Osteoblast (primary cell): ENCODE measurements around the gene EIF2S1. TPM values are rescaled to one million over a fixed set of nuclear protein-coding genes. Genes with fewer than 3 reads are reported as not detected.

Experiments used
- DNase-seq: peaks from one replicate; pipeline ENCODE4 v3.0.0; 2011; ENCODE audit warnings: low spot score, mixed read lengths; ENCODE audit not compliant: insufficient read length; ENCODE audit errors: missing footprints
- H2AFZ ChIP-seq: 2 replicates; pipeline ENCODE4 v1.6.0; 2011; ENCODE audit warnings: mild to moderate bottlenecking, low read length
- H3K27ac ChIP-seq: 2 replicates; pipeline ENCODE4 v1.5.1; 2011; ENCODE audit warnings: mild to moderate bottlenecking, low read depth, low read length, moderate library complexity
- H3K27me3 ChIP-seq: 2 replicates; pipeline ENCODE4 v1.6.0; 2012; ENCODE audit warnings: mild to moderate bottlenecking, control low read depth, inconsistent platforms, low read length, moderate library complexity; ENCODE audit not compliant: insufficient read depth
- H3K36me3 ChIP-seq: 2 replicates; pipeline ENCODE4 v1.5.1; 2011; ENCODE audit warnings: mild to moderate bottlenecking, low read length, control low read depth, moderate library complexity; ENCODE audit not compliant: insufficient read depth
- H3K4me1 ChIP-seq: 2 replicates; pipeline ENCODE4 v1.5.1; 2011; ENCODE audit warnings: mild to moderate bottlenecking, low read length, control low read depth, moderate library complexity; ENCODE audit not compliant: insufficient read depth
- H3K4me2 ChIP-seq: 2 replicates; pipeline ENCODE4 v1.6.0; 2011; ENCODE audit warnings: mild to moderate bottlenecking, low read length; ENCODE audit not compliant: insufficient read depth
- H3K4me3 ChIP-seq: fragments of 200-600 bp; sonication (generic); 3 replicates; pipeline ENCODE4 v1.5.1; 2012; ENCODE audit warnings: mild to moderate bottlenecking, low read length, inconsistent platforms; ENCODE audit not compliant: insufficient read depth
- H3K79me2 ChIP-seq: 2 replicates; pipeline ENCODE4 v1.6.0; 2012; ENCODE audit warnings: mild to moderate bottlenecking, low read length, control low read depth, inconsistent platforms; ENCODE audit not compliant: insufficient read depth
- H3K9me3 ChIP-seq: 2 replicates; pipeline ENCODE4 v1.5.1; 2011; ENCODE audit warnings: low read depth, low read length, control low read depth
- H4K20me1 ChIP-seq: 2 replicates; pipeline ENCODE4 v1.6.0; 2012; ENCODE audit warnings: mild to moderate bottlenecking, low read length, control low read depth; ENCODE audit not compliant: insufficient read depth
- total RNA-seq: library from RNA; depleted of rRNA; stranded (reverse); fragments of >200 nt; gene quantifications from 2 replicates; pipeline ENCODE4 v1.2.3, GENCODE V29; 2012
- TF ChIP-seq, protein P1 (sequence below): IDR thresholded peaks from 2 replicates; pipeline ENCODE4 v1.5.1; 2011; ENCODE audit warnings: mild to moderate bottlenecking, low read depth, low read length, moderate library complexity; ENCODE audit errors: extremely low read depth

The EIF2S1 gene
- total RNA-seq, 1 donor: 152 TPM

DNA sequence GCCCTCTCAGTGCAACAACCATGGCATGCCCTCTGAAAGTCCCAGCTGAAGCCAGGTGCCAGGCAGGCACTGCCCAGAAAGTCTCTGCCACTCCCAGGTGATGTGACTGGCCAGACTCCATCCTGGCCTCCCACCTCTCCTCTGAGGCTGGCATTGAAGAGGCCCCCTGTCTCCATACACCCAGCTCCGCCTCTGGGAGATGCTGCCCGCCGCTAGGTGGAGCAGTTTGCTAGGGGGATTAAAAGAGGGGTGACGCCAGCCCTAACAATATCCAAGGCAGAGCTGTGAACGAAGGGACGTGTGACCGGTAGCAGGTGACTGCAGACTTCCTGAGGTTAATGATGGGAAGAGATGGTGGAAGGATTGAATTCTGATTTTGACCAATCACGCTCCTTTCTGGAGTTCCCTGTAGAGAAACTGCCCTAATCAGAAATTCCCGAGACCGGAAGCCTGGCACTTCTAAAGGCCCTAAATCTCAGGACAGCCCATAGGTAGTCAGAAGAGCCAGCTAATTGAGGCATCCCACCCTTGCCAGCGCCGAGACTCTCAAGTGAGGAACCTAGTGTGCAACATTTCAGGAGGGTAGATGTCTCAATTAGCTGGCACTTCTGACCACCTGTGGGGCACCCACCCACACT is 60.1 kb downstream of the EIF2S1 start:
- H3K4me2 ChIP-seq: no peak overlapping the region
- H3K27ac ChIP-seq: no peak overlapping the region
- H2AFZ ChIP-seq: no peak overlapping the region
- H3K9me3 ChIP-seq: no peaks in the 10 kb centered on the region
- H3K4me1 ChIP-seq: peaks cover 2% of the 10 kb centered on the region
- no peaks in the 10 kb centered on the region for H4K20me1 ChIP-seq
- H3K27me3 ChIP-seq: peaks cover 3% of the 10 kb centered on the region
- no peaks in the 10 kb centered on the region for H3K36me3 ChIP-seq
- DNase-seq: no peak
- TF ChIP-seq, protein P1, sequence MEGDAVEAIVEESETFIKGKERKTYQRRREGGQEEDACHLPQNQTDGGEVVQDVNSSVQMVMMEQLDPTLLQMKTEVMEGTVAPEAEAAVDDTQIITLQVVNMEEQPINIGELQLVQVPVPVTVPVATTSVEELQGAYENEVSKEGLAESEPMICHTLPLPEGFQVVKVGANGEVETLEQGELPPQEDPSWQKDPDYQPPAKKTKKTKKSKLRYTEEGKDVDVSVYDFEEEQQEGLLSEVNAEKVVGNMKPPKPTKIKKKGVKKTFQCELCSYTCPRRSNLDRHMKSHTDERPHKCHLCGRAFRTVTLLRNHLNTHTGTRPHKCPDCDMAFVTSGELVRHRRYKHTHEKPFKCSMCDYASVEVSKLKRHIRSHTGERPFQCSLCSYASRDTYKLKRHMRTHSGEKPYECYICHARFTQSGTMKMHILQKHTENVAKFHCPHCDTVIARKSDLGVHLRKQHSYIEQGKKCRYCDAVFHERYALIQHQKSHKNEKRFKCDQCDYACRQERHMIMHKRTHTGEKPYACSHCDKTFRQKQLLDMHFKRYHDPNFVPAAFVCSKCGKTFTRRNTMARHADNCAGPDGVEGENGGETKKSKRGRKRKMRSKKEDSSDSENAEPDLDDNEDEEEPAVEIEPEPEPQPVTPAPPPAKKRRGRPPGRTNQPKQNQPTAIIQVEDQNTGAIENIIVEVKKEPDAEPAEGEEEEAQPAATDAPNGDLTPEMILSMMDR: peak; percentile 55
- no peaks in the 10 kb centered on the region for H3K79me2 ChIP-seq
- H3K4me3 ChIP-seq: no peak overlapping the region

DNA sequence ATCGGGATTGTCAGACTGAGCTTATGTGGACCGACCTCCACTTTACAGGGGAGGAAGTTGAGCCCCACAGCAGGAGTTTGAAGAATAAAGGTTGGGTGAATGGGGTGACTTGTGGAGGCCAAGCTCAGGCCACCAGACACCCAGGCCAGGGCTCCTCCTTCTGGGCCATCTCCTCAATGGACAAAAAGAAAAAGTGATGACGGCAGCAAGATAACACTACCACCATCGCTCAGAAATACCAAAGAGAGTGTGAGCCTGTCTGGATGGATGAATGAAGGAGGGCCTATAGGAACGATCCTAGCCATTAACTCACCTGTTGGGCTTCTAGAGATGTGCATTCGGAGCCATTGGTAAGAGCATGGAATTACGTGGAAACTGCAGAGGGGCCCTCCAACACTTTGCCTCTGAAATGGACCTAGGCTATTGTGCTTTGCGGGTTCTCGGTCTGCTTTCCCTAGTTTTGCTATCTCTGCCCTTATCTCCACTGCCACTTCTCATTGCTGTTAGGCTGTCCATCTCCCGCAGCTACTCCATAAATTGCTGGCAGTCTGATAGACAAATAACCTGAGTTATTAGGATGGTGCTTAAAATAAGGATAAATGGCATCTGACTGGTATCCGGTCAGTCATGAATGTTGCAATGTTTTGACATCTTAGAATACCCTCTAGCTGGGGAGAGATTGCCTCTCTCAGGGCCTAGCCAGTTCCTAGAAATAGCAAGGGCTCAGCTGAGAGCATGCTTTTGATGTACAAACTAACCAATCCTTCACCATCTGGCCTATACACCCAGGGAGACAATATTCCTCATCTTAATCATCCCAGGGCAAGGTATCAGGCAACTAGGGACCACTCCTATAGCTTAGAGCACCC is 61.5 kb downstream of the EIF2S1 start:
- no peak overlapping the region for H3K4me3 ChIP-seq
- H3K27me3 ChIP-seq: peaks cover 3% of the 10 kb centered on the region
- no peaks in the 10 kb centered on the region for H3K9me3 ChIP-seq
- no peak overlapping the region for H3K27ac ChIP-seq
- H2AFZ ChIP-seq: no peak overlapping the region
- no peaks in the 10 kb centered on the region for H3K36me3 ChIP-seq
- no peak overlapping the region for H3K4me2 ChIP-seq
- TF ChIP-seq, protein P1: no peak
- no peak for DNase-seq
- H3K4me1 ChIP-seq: peaks cover 2% of the 10 kb centered on the region
- no peaks in the 10 kb centered on the region for H3K79me2 ChIP-seq
- no peaks in the 10 kb centered on the region for H4K20me1 ChIP-seq

DNA sequence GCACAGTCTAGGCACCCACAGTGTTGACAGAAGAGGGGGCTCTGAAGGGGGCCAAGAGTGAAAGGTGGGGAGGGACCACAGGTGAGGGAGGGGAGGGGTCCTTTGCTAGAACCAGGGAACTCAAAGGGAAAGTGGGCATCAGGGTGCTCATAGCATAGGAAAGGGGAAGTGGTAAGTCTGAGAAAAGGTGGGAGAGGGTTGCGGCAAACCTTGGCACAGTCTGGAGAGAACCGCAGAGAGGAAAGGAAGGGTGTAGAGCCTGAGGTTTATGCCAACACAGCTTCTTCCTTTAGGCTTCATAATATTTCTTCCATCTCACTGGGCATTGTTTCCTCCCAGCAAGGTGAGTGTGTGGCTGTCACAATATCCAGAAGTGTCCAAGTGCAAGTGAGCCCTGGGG is 63.3 kb downstream of the EIF2S1 start:
- peaks cover 3% of the 10 kb centered on the region for H3K27me3 ChIP-seq
- H3K4me2 ChIP-seq: no peak overlapping the region
- TF ChIP-seq, protein P1: no peak
- no peak for DNase-seq
- no peak overlapping the region for H3K27ac ChIP-seq
- H2AFZ ChIP-seq: no peak overlapping the region
- no peaks in the 10 kb centered on the region for H3K9me3 ChIP-seq
- no peak overlapping the region for H3K4me3 ChIP-seq
- H3K36me3 ChIP-seq: no peaks in the 10 kb centered on the region
- no peaks in the 10 kb centered on the region for H3K79me2 ChIP-seq
- H3K4me1 ChIP-seq: peaks cover 6% of the 10 kb centered on the region
- no peaks in the 10 kb centered on the region for H4K20me1 ChIP-seq

DNA sequence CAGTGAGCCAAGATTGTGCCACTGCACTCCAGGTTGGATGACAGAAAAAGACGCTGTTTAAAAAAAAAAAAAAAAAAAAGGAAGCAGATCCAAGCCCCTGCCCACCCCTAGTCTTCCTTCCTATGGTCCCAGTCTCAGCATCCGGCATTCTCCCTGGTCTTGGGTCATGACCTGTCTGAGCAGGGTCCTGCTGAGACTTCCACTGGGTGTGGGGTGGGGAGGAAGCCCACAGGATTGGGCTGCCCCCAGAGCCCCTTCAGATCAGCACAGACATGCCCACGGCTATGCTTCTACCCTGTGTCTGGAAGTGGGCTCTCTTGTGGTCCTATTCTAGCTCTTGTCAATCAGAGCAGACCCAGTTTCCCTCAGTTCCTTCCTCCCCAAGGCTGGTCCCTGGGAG is 64.4 kb downstream of the EIF2S1 start:
- peaks cover 3% of the 10 kb centered on the region for H3K27me3 ChIP-seq
- no peaks in the 10 kb centered on the region for H3K79me2 ChIP-seq
- DNase-seq: peak; percentile 76
- no peak overlapping the region for H2AFZ ChIP-seq
- H3K4me3 ChIP-seq: no peak overlapping the region
- no peaks in the 10 kb centered on the region for H3K9me3 ChIP-seq
- peaks cover 4% of the 10 kb centered on the region for H3K4me1 ChIP-seq
- no peak overlapping the region for H3K27ac ChIP-seq
- H3K4me2 ChIP-seq: no peak overlapping the region
- no peaks in the 10 kb centered on the region for H4K20me1 ChIP-seq
- H3K36me3 ChIP-seq: no peaks in the 10 kb centered on the region
- TF ChIP-seq, protein P1: no peak
